ENCODE results near the gene NDUFAF7. TPM values are rescaled to one million over a fixed set of nuclear protein-coding genes. Genes with fewer than 3 reads are reported as not detected.
A peak's percentile ranks its signal among the peaks of the same experiment; 100 is the strongest.

The NDUFAF7 gene
- total and polyA plus RNA-seq, 9 of the 15 experiments (the other 6 are each of a cell fraction or from before 2014, with no cell fraction given) = 14.9 to 41.6 (median 23.9) TPM

GRCh38 chr2:37196320-37197195 lies 34.9 kb upstream of the NDUFAF7 start, which contains the start of gene CEBPZOS (continued):
- TF ChIP-seq TBL1XR1 (IDR thresholded peaks at IDR 0.05; ENCODE audit: low read length in 2 of 2) (0 out of 4 replicates have a peak, but pooled peaks of 1 of the 2 experiments have one; percentile 12), ZNF277 (CRISPR knock-in tag; IDR thresholded peaks at IDR 0.05; ENCODE audit: borderline replicate concordance) (no peak), SIX5 (IDR thresholded peaks at IDR 0.05; ENCODE audit: borderline replicate concordance in 1 of 2, insufficient read depth in 1 of 2, low read depth in 1 of 2, low read length in 2 of 2) (no peak), KLF10 (CRISPR knock-in tag; IDR thresholded peaks at IDR 0.05) (no peak), HIVEP1 (CRISPR knock-in tag; IDR thresholded peaks at IDR 0.05) (0 out of 2 replicates have a peak, but pooled peaks have one; percentile 73), ZNF175 (CRISPR knock-in tag; IDR thresholded peaks at IDR 0.05; ENCODE audit: low read depth) (no peak), TBP (optimal IDR thresholded peaks at IDR 0.05; ENCODE audit: low read depth, low read length) (peak; percentile 68), RFX5 (IDR thresholded peaks at IDR 0.05; ENCODE audit: low read depth, low read length) (no peak), TFAP4 (CRISPR knock-in tag; IDR thresholded peaks at IDR 0.05; ENCODE audit: borderline replicate concordance) (peak; percentile 69; the same call in 1 of the 2 replicates), CBX3 (IDR thresholded peaks at IDR 0.05; ENCODE audit: borderline replicate concordance in 1 of 2, low read length in 2 of 2) (no peak; a peak in 1 of 3 replicates), JUN (IDR thresholded peaks at IDR 0.05; ENCODE audit: borderline replicate concordance, low read depth, low read length) (no peak; the same call in 1 of the 2 replicates), JUN (CRISPR knock-in tag; IDR thresholded peaks at IDR 0.05; ENCODE audit: borderline replicate concordance) (0 out of 2 replicates have a peak, but pooled peaks have one; percentile 77), ELF4 (CRISPR knock-in tag; IDR thresholded peaks at IDR 0.05) (peak; percentile 17; the same call in 1 of the 2 replicates), STAG1 (CRISPR knock-in tag; IDR thresholded peaks at IDR 0.05; ENCODE audit: borderline replicate concordance) (peak; percentile 11; the same call in 1 of the 2 replicates), ETV6 (IDR thresholded peaks at IDR 0.05; ENCODE audit: borderline replicate concordance in 1 of 2, low read depth in 2 of 2, low read length in 1 of 2) (no peak), ETV6 (CRISPR knock-in tag; IDR thresholded peaks at IDR 0.05; ENCODE audit: borderline replicate concordance) (0 out of 2 replicates have a peak, but pooled peaks have one; percentile 49), SRF (CRISPR knock-in tag; IDR thresholded peaks at IDR 0.05) (0 out of 4 replicates have a peak, but pooled peaks of 1 of the 2 experiments have one; percentile 47), MTA3 (IDR thresholded peaks at IDR 0.05; ENCODE audit: borderline replicate concordance) (0 out of 2 replicates have a peak, but pooled peaks have one; percentile 33), EP400 (IDR thresholded peaks at IDR 0.05) (peak; percentile 81), RNF2 (IDR thresholded peaks at IDR 0.05) (peak; percentile 51; the same call in 1 of the 2 replicates)

Measured in K562 (cell line).